OCI-LY7 (cell line): ENCODE data around the gene BRCA2. TPM values are rescaled to one million over a fixed set of nuclear protein-coding genes. Genes with fewer than 3 reads are reported as not detected.

Experiments
- BruUV-seq: library from RNA; stranded (reverse); fragments of 400-500 nt; replicated peaks from 2 replicates; lab custom pipeline; 2021; lab: Mats Ljungman, UMichigan
- CTCF ChIA-PET: fragments of 300-600 bp; sonication (Branson Sonifier 250); formaldehyde crosslinking; loops from one replicate; lab custom pipeline; 2022; ENCODE audit warnings: antibody characterized with exemption; ENCODE audit not compliant: unreplicated experiment; lab: Charles Lee
- POLR2A ChIA-PET: fragments of 300-600 bp; sonication (Branson Sonifier 250); formaldehyde crosslinking; loops from one replicate; lab custom pipeline; 2022; ENCODE audit warnings: antibody characterized with exemption; lab: Charles Lee
- DNase-seq: peaks from one replicate; pipeline ENCODE4 v3.0.0-alpha.2; 2015; ENCODE audit warnings: low spot score
- H2AFZ ChIP-seq: fragments of 200-600 bp; sonication (generic), shearing (Covaris generic); 2 replicates; pipeline ENCODE4 v1.6.1; 2014; ENCODE audit warnings: mild to moderate bottlenecking, antibody characterized with exemption, low read length, moderate library complexity
- H3K27ac ChIP-seq: fragments of 200-600 bp; sonication (generic); 2 replicates; pipeline ENCODE4 v1.5.1; 2014; ENCODE audit warnings: mixed run types, low read depth, mild to moderate bottlenecking, moderate library complexity, low read length, inconsistent platforms; ENCODE audit not compliant: poor library complexity, severe bottlenecking
- H3K36me3 ChIP-seq: fragments of 200-600 bp; sonication (generic); 2 replicates; pipeline ENCODE4 v1.6.1; 2014; ENCODE audit warnings: mild to moderate bottlenecking, antibody characterized with exemption, low read length, moderate library complexity, mixed read lengths; ENCODE audit not compliant: insufficient read depth
- H3K4me1 ChIP-seq: fragments of 200-600 bp; sonication (generic); 2 replicates; pipeline ENCODE4 v1.5.1; 2014; ENCODE audit warnings: mild to moderate bottlenecking, low read length; ENCODE audit not compliant: insufficient read depth, poor library complexity, severe bottlenecking
- H3K4me2 ChIP-seq: fragments of 200-600 bp; sonication (generic); 2 replicates; pipeline ENCODE4 v1.6.1; 2014; ENCODE audit warnings: mild to moderate bottlenecking, low read length
- H3K4me3 ChIP-seq: fragments of 200-600 bp; sonication (generic); 2 replicates; pipeline ENCODE4 v1.5.1; 2014; ENCODE audit warnings: mild to moderate bottlenecking, low read depth, low read length; ENCODE audit not compliant: poor library complexity, severe bottlenecking
- H3K79me2 ChIP-seq: fragments of 200-600 bp; sonication (generic); 2 replicates; pipeline ENCODE4 v1.6.1; 2016; ENCODE audit warnings: low read depth, mild to moderate bottlenecking, low read length, moderate library complexity, mixed read lengths; ENCODE audit not compliant: insufficient read depth
- H3K9me2 ChIP-seq: fragments of 200-600 bp; sonication (generic); 2 replicates; pipeline ENCODE4 v1.6.1; 2016; ENCODE audit warnings: mild to moderate bottlenecking, low read length, mixed read lengths; ENCODE audit not compliant: insufficient read depth
- H3K9me3 ChIP-seq: fragments of 200-600 bp; sonication (generic); 2 replicates; pipeline ENCODE4 v1.6.1; 2014; ENCODE audit warnings: mild to moderate bottlenecking, mixed run types, low read length, mixed read lengths
- H4K20me1 ChIP-seq: fragments of 200-600 bp; sonication (generic); 2 replicates; pipeline ENCODE4 v1.6.1; 2014; ENCODE audit warnings: mild to moderate bottlenecking, antibody characterized with exemption, low read length, moderate library complexity, mixed read lengths; ENCODE audit not compliant: insufficient read depth
- CTCF ChIP-seq: fragments of 200-600 bp; sonication (generic); conservative IDR thresholded peaks from 2 replicates; pipeline ENCODE4 v1.5.1; 2014; ENCODE audit warnings: mild to moderate bottlenecking, antibody characterized with exemption, low read length, moderate library complexity, mixed read lengths
- EZH2phosphoT487 ChIP-seq: fragments of 200-600 bp; sonication (generic); IDR thresholded peaks from 2 replicates; pipeline ENCODE4 v1.6.1; 2018; ENCODE audit warnings: low read depth, borderline replicate concordance, mild to moderate bottlenecking, mixed run types, antibody characterized with exemption, low read length, moderate library complexity, mixed read lengths
- intact Hi-C: fragments of 100-400 bp; cut with micrococcal nuclease; formaldehyde crosslinking; loops from one replicate; pipeline ENCODE4 v1.10.0; 2022; ENCODE audit not compliant: unreplicated experiment
- total RNA-seq, 2 experiments: library from RNA; depleted of rRNA in 1 of 2; stranded (reverse); fragments of >200 nt in 1 of 2; shearing (Covaris generic) in 1 of 2; gene quantifications; 2 replicates each; pipeline ENCODE4 v1.2.3, GENCODE V29; 2014 to 2022

BRCA2 gene
- total RNA-seq, 2 experiments from 2014 or later, result 25.8 to 34.3 TPM

DNA sequence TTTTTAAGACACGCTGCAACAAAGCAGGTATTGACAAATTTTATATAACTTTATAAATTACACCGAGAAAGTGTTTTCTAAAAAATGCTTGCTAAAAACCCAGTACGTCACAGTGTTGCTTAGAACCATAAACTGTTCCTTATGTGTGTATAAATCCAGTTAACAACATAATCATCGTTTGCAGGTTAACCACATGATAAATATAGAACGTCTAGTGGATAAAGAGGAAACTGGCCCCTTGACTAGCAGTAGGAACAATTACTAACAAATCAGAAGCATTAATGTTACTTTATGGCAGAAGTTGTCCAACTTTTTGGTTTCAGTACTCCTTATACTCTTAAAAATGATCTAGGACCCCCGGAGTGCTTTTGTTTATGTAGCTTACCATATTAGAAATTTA is 1.2 kb downstream of the BRCA2 start:
- Histone ChIP-seq H3K9me2 (no peaks in the 10 kb centered on the region), H3K4me1 (peaks cover 26% of the 10 kb centered on the region), H3K4me2 (peak overlapping the region; percentile 90), H3K4me3 (peak overlapping the region; percentile 79), H3K27ac (peak overlapping the region; percentile 92), H3K79me2 (peaks cover 24% of the 10 kb centered on the region; the same call in 1 of the 2 replicates), H3K36me3 (peaks cover 43% of the 10 kb centered on the region), H2AFZ (peak overlapping the region; percentile 78), H4K20me1 (no peaks in the 10 kb centered on the region), H3K9me3 (no peaks in the 10 kb centered on the region; the same call in 1 of the 2 replicates)
- TF ChIP-seq EZH2phosphoT487 (no peak), CTCF (no peak)
- intact Hi-C loops, result loop anchor here (5.0 to 10.0 kb wide), 5 partner anchors 69 to 1154 kb away; partner anchors contain the start of genes HSPH1 and PDS5B
- ChIA-PET CTCF (no interaction called here), POLR2A (interaction anchor here (0.6 to 1.0 kb wide), 4 partner anchors 9 to 124 kb away, joined by 3 to 7 read pairs (median 3); no protein-coding TSS in a partner anchor)
- peak; percentile 17 for DNase-seq
- BruUV-seq, result no TSS peak

GRCh38 chr13:32317716-32318465 is 2.6 kb downstream of the BRCA2 start:
- H3K4me3 ChIP-seq, result no peak overlapping the region
- H3K9me3 ChIP-seq, result no peaks in the 10 kb centered on the region; the same call in 1 of the 2 replicates
- intact Hi-C loops, result loop anchor here (5.0 to 10.0 kb wide), 5 partner anchors 71 to 1156 kb away; partner anchors contain the start of genes HSPH1 and PDS5B
- no TSS peak for BruUV-seq
- H4K20me1 ChIP-seq, result no peaks in the 10 kb centered on the region
- H2AFZ ChIP-seq, result no peak overlapping the region
- no peak for TF ChIP-seq CTCF
- no peak for TF ChIP-seq EZH2phosphoT487
- ChIA-PET CTCF (no interaction called here), POLR2A (interaction anchor here (0.7 to 2.0 kb wide), 5 partner anchors 9 to 273 kb away, joined by 3 to 8 read pairs (median 3); no protein-coding TSS in a partner anchor)
- H3K4me1 ChIP-seq, result peaks cover 26% of the 10 kb centered on the region
- peaks cover 24% of the 10 kb centered on the region; the same call in 1 of the 2 replicates for H3K79me2 ChIP-seq
- H3K4me2 ChIP-seq, result peak overlapping the region; percentile 90
- H3K36me3 ChIP-seq, result peaks cover 57% of the 10 kb centered on the region
- H3K9me2 ChIP-seq, result no peaks in the 10 kb centered on the region
- no peak overlapping the region for H3K27ac ChIP-seq
- DNase-seq, result no peak
